Activated gamma-delta T cell treated with Interleukin-2 at 50 U/mL for 16 hours (primary cell): Measurements from ENCODE around the gene UGP2.
"Not testable (repeated sequence)": the region's sequence is repeated elsewhere in the genome, so short reads cannot be mapped to it uniquely, and the experiment has no call there.

ENCODE experiments used
- DNase-seq: peaks from one replicate; pipeline ENCODE4 v3.0.0-alpha.2; 2020

Gene UGP2

GRCh38 chr2:63898839-63899238, 57.1 kb downstream of the UGP2 start:
- no peak for DNase-seq

- DNase-seq = no peak
Measured at GRCh38 chr2:63899639-63900038, 57.9 kb downstream of the UGP2 start.

GRCh38 chr2:63902149-63902548, 60.5 kb downstream of the UGP2 start:
- no peak for DNase-seq

- no peak for DNase-seq
Measured at GRCh38 chr2:63903003-63903402, 61.3 kb downstream of the UGP2 start.

- DNase-seq = no peak
Measured at GRCh38 chr2:63914311-63914710, 72.6 kb downstream of the UGP2 start.

- no peak for DNase-seq
Measured at GRCh38 chr2:63926815-63927214, 85.1 kb downstream of the UGP2 start.

- not testable (repeated sequence) for DNase-seq
Measured at GRCh38 chr2:63932104-63932503, 90.4 kb downstream of the UGP2 start.
